Measurements from ENCODE around the gene GOLPH3L. TPM values are rescaled to one million over a fixed set of nuclear protein-coding genes. Genes with fewer than 3 reads are reported as not detected.
A peak's percentile ranks its signal among the peaks of the same experiment; 100 is the strongest.

GOLPH3L gene
- total RNA-seq, 4 donors from 2014 or later: 18.5 to 27.9 (median 21.0) TPM

- TF ChIP-seq CTCF (IDR thresholded peaks at IDR 0.05): no peak
- no peak for TF ChIP-seq EP300 (IDR thresholded peaks at IDR 0.05)
- no peak for TF ChIP-seq POLR2A (IDR thresholded peaks at IDR 0.05)
- no peak for TF ChIP-seq POLR2AphosphoS5 (IDR thresholded peaks at IDR 0.05)
- Histone ChIP-seq H3K4me3 (no peak overlapping the region), H3K9me3 (no peaks in the 10 kb centered on the region), H3K4me1 (no peaks in the 10 kb centered on the region), H3K27ac (no peak overlapping the region), H3K36me3 (no peaks in the 10 kb centered on the region), H3K27me3 (no peaks in the 10 kb centered on the region)
- ATAC-seq: no peak
Observed at GRCh38 chr1:150703427-150703826, 6.5 kb upstream of the GOLPH3L start.

GRCh38 chr1:150696590-150696989 is 364 bp downstream of the GOLPH3L start:
- peak overlapping the region; percentile 61 to 100 for H3K4me3 ChIP-seq
- peak overlapping the region; percentile 77 to 95 (median 79) for H3K27ac ChIP-seq
- ATAC-seq: no peak
- H3K36me3 ChIP-seq: peaks cover 0 to 31% of the 10 kb centered on the region in 2 donors
- H3K4me1 ChIP-seq: peaks cover 4 to 42% (median 5%) of the 10 kb centered on the region in 3 donors
- TF ChIP-seq CTCF (IDR thresholded peaks at IDR 0.05): no peak
- TF ChIP-seq POLR2A (IDR thresholded peaks at IDR 0.05): no peak
- TF ChIP-seq POLR2AphosphoS5 (IDR thresholded peaks at IDR 0.05): no peak
- no peak for TF ChIP-seq EP300 (IDR thresholded peaks at IDR 0.05)
- no peaks in the 10 kb centered on the region for H3K27me3 ChIP-seq
- 0% methylated on average over 6 of the region's 6 CpGs for WGBS, 2 donors (ENCODE audit: low coverage in 1 of 2)
- H3K9me3 ChIP-seq: no peaks in the 10 kb centered on the region

- 15 to 30% methylated on average over 1 of the region's 1 CpG for WGBS, 2 donors (ENCODE audit: low coverage in 1 of 2)
- peak overlapping the region in 3 of 4 donors; percentile 77 to 80 (median 78) for H3K27ac ChIP-seq
- H3K4me1 ChIP-seq: peaks cover 4 to 45% (median 5%) of the 10 kb centered on the region in 3 donors
- no peaks in the 10 kb centered on the region for H3K9me3 ChIP-seq
- no peak for ATAC-seq
- TF ChIP-seq POLR2AphosphoS5 (IDR thresholded peaks at IDR 0.05) (no peak), CTCF (IDR thresholded peaks at IDR 0.05) (no peak), EP300 (IDR thresholded peaks at IDR 0.05) (no peak), POLR2A (IDR thresholded peaks at IDR 0.05) (no peak)
- peak overlapping the region; percentile 61 to 100 for H3K4me3 ChIP-seq
- H3K27me3 ChIP-seq: no peaks in the 10 kb centered on the region
- H3K36me3 ChIP-seq: peaks cover 0 to 34% of the 10 kb centered on the region in 2 donors
Observed at GRCh38 chr1:150696162-150696561, 792 bp downstream of the GOLPH3L start.

- no peak for ATAC-seq
- Histone ChIP-seq H3K27me3 (no peaks in the 10 kb centered on the region), H3K4me1 (peaks cover 4 to 50% (median 5%) of the 10 kb centered on the region in 3 donors), H3K36me3 (peaks cover 0 to 40% of the 10 kb centered on the region in 2 donors), H3K9me3 (no peaks in the 10 kb centered on the region), H3K27ac (no peak overlapping the region), H3K4me3 (no peak overlapping the region)
- TF ChIP-seq CTCF (IDR thresholded peaks at IDR 0.05) (no peak), POLR2A (IDR thresholded peaks at IDR 0.05) (no peak), POLR2AphosphoS5 (IDR thresholded peaks at IDR 0.05) (no peak), EP300 (IDR thresholded peaks at IDR 0.05) (no peak)
- 74 to 80% methylated on average over 4 of the region's 4 CpGs for WGBS, 2 donors (ENCODE audit: low coverage in 1 of 2)
Observed at GRCh38 chr1:150695561-150695960, 1.4 kb downstream of the GOLPH3L start.

- no peak for TF ChIP-seq POLR2A (IDR thresholded peaks at IDR 0.05)
- TF ChIP-seq EP300 (IDR thresholded peaks at IDR 0.05): no peak
- no peak for TF ChIP-seq CTCF (IDR thresholded peaks at IDR 0.05)
- no peak for TF ChIP-seq POLR2AphosphoS5 (IDR thresholded peaks at IDR 0.05)
- no peak for ATAC-seq
- Histone ChIP-seq H3K27me3 (no peaks in the 10 kb centered on the region), H3K36me3 (peaks cover 0 to 56% of the 10 kb centered on the region in 2 donors), H3K27ac (peak overlapping the region in 2 of 4 donors; percentile 18 to 46), H3K9me3 (no peaks in the 10 kb centered on the region), H3K4me3 (no peak overlapping the region), H3K4me1 (peaks cover 1 to 52% (median 5%) of the 10 kb centered on the region in 3 donors)
- 20 to 26% methylated on average over 3 of the region's 3 CpGs for WGBS, 2 donors (ENCODE audit: low coverage in 1 of 2)
Observed at GRCh38 chr1:150692720-150693119, 4.2 kb downstream of the GOLPH3L start.

Measured in gastroesophageal sphincter (tissue), 4 donors.